ENCODE measurements around the gene SLC35F1. TPM values are rescaled to one million over a fixed set of nuclear protein-coding genes. Genes with fewer than 3 reads are reported as not detected.

The SLC35F1 gene
- total and polyA plus RNA-seq, 2 donors (not counting 1 experiment from before 2014, with no cell fraction given) = 0.09 to 0.17 TPM

DNA sequence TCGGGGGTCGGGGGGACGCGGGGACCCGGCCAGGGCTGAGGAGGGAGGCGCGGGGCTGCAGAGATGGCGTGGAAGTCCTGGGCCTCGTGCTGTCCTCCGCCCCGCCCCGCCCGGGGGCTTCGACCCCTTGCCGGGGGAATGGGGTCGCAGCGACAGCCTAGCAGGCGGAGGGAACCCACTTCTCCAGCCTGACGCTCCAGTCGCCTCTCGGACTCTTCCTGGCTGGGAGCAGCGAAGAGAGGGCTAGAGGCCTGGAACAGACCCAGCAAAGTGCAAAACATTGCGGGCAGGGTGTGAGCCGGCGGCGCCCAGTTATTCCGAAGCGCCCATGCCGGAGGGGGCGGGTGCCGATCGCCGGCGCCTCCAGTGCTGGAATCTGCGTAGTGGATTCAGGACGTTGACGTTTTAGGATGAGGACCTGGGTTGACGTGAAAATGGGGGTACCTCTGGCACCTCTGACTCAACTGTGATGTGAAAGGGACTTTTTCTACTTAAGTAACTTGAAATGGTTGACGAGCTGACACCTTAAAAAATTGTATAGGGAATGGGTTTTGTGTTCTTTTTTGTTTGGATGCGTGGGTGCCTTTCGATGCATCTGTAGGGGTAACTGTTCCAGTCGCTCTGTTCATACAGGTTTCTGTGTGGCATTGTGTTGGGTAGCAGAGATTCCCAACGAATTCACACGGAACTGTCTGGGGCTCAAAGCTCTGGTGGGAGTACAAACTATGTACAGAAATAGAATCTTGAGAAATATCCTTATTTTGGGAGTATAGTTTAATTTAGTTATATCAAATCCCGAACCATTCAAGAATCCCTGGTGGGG, 1.4 kb downstream of the SLC35F1 start:
- H3K27ac ChIP-seq (ENCODE audit: insufficient read depth, low read length) = no peak overlapping the region
- peaks cover 8% of the 10 kb centered on the region for H3K27me3 ChIP-seq (ENCODE audit: control insufficient read depth, insufficient read depth, low read length)
- H3K79me2 ChIP-seq (ENCODE audit: control insufficient read depth, insufficient read depth, low read length) = no peaks in the 10 kb centered on the region
- peak in 1 of 2 donors; percentile 4 for DNase-seq (ENCODE audit: low read depth in 2 of 2)
- TF ChIP-seq EZH2 (IDR thresholded peaks at IDR 0.05; ENCODE audit: low read length, missing control alignments) = peak; percentile 35
- TF ChIP-seq, protein P1, sequence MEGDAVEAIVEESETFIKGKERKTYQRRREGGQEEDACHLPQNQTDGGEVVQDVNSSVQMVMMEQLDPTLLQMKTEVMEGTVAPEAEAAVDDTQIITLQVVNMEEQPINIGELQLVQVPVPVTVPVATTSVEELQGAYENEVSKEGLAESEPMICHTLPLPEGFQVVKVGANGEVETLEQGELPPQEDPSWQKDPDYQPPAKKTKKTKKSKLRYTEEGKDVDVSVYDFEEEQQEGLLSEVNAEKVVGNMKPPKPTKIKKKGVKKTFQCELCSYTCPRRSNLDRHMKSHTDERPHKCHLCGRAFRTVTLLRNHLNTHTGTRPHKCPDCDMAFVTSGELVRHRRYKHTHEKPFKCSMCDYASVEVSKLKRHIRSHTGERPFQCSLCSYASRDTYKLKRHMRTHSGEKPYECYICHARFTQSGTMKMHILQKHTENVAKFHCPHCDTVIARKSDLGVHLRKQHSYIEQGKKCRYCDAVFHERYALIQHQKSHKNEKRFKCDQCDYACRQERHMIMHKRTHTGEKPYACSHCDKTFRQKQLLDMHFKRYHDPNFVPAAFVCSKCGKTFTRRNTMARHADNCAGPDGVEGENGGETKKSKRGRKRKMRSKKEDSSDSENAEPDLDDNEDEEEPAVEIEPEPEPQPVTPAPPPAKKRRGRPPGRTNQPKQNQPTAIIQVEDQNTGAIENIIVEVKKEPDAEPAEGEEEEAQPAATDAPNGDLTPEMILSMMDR (conservative IDR thresholded peaks at IDR 0.05 in 1 of 2, IDR thresholded peaks at IDR 0.05 in 1 of 2; ENCODE audit: low read depth in 1 of 2, low read length in 2 of 2) = no peak
- no peak overlapping the region for H3K4me3 ChIP-seq (replicated peaks in 1 of 4; ENCODE audit: control extremely low read depth in 1 of 4, insufficient read depth in 1 of 4, low read depth in 3 of 4, low read length in 4 of 4)
- H2AFZ ChIP-seq (ENCODE audit: low read length) = no peak overlapping the region
- no peaks in the 10 kb centered on the region for H3K36me3 ChIP-seq (ENCODE audit: control insufficient read depth, insufficient read depth, low read length)
- H4K20me1 ChIP-seq (ENCODE audit: control insufficient read depth, extremely low read depth, insufficient read depth, low read length) = no peaks in the 10 kb centered on the region
- no peaks in the 10 kb centered on the region for H3K9me3 ChIP-seq (ENCODE audit: control insufficient read depth, insufficient read depth, low read depth, low read length)
- H3K9ac ChIP-seq (ENCODE audit: insufficient read depth, low read length) = no peak overlapping the region
- no peaks in the 10 kb centered on the region for H3K4me1 ChIP-seq (ENCODE audit: control insufficient read depth, extremely low read depth, insufficient read depth, low read length)
- H3K4me2 ChIP-seq (ENCODE audit: extremely low read depth, insufficient read depth, low read length) = no peak overlapping the region

DNA sequence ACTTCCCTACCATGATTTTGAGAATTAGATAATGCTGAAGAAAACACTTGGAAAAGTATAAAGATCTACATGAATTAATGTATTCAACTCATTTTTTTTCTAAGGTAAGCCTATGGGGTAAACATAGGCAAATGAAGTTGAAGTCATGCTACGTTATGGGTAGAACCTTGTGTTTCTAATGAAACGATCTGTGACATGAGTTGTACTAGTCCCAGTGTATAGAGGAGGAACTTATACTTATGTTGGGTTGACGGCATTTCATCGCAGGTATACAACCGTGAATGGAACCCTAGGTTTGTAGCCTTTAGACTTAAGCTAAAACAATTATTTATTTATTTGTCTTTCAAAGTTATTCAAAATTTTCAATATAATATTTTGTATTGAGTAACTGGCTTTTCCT, 2.6 kb downstream of the SLC35F1 start:
- Histone ChIP-seq H3K4me1 (ENCODE audit: control insufficient read depth, extremely low read depth, insufficient read depth, low read length) (no peaks in the 10 kb centered on the region), H4K20me1 (ENCODE audit: control insufficient read depth, extremely low read depth, insufficient read depth, low read length) (no peaks in the 10 kb centered on the region), H3K4me2 (ENCODE audit: extremely low read depth, insufficient read depth, low read length) (no peak overlapping the region), H3K36me3 (ENCODE audit: control insufficient read depth, insufficient read depth, low read length) (no peaks in the 10 kb centered on the region), H3K9ac (ENCODE audit: insufficient read depth, low read length) (no peak overlapping the region), H3K79me2 (ENCODE audit: control insufficient read depth, insufficient read depth, low read length) (no peaks in the 10 kb centered on the region), H3K9me3 (ENCODE audit: control insufficient read depth, insufficient read depth, low read depth, low read length) (no peaks in the 10 kb centered on the region), H2AFZ (ENCODE audit: low read length) (no peak overlapping the region), H3K4me3 (replicated peaks in 1 of 4; ENCODE audit: control extremely low read depth in 1 of 4, insufficient read depth in 1 of 4, low read depth in 3 of 4, low read length in 4 of 4) (no peak overlapping the region), H3K27me3 (ENCODE audit: control insufficient read depth, insufficient read depth, low read length) (peaks cover 8% of the 10 kb centered on the region), H3K27ac (ENCODE audit: insufficient read depth, low read length) (no peak overlapping the region)
- no peak for TF ChIP-seq EZH2 (IDR thresholded peaks at IDR 0.05; ENCODE audit: low read length, missing control alignments)
- TF ChIP-seq, protein P1 (conservative IDR thresholded peaks at IDR 0.05 in 1 of 2, IDR thresholded peaks at IDR 0.05 in 1 of 2; ENCODE audit: low read depth in 1 of 2, low read length in 2 of 2) = no peak
- DNase-seq (ENCODE audit: low read depth in 2 of 2) = no peak

DNA sequence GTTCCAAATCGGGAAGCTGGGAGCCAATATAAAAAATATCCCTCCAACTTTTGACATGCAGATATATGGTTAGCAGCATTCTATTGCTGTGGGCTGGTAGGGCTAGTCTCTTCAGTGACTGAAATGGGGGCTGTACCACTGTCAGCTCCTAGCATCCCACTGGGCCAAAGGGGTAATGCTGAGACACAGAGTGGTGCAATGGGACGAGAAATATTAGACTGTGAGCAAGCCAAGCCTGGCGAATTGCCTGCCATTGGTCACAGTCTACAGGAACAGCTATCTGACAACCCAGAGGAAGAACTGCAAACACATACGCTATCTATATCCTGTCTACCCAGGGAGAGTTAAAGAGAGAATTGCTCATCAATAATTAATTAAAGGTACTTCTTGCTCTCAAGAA, 3.5 kb downstream of the SLC35F1 start:
- H3K27ac ChIP-seq (ENCODE audit: insufficient read depth, low read length) = no peak overlapping the region
- H4K20me1 ChIP-seq (ENCODE audit: control insufficient read depth, extremely low read depth, insufficient read depth, low read length) = no peaks in the 10 kb centered on the region
- no peaks in the 10 kb centered on the region for H3K9me3 ChIP-seq (ENCODE audit: control insufficient read depth, insufficient read depth, low read depth, low read length)
- H2AFZ ChIP-seq (ENCODE audit: low read length) = no peak overlapping the region
- H3K9ac ChIP-seq (ENCODE audit: insufficient read depth, low read length) = no peak overlapping the region
- no peaks in the 10 kb centered on the region for H3K36me3 ChIP-seq (ENCODE audit: control insufficient read depth, insufficient read depth, low read length)
- no peak for TF ChIP-seq EZH2 (IDR thresholded peaks at IDR 0.05; ENCODE audit: low read length, missing control alignments)
- TF ChIP-seq, protein P1 (conservative IDR thresholded peaks at IDR 0.05 in 1 of 2, IDR thresholded peaks at IDR 0.05 in 1 of 2; ENCODE audit: low read depth in 1 of 2, low read length in 2 of 2) = no peak
- H3K4me2 ChIP-seq (ENCODE audit: extremely low read depth, insufficient read depth, low read length) = no peak overlapping the region
- H3K27me3 ChIP-seq (ENCODE audit: control insufficient read depth, insufficient read depth, low read length) = peaks cover 8% of the 10 kb centered on the region
- H3K4me1 ChIP-seq (ENCODE audit: control insufficient read depth, extremely low read depth, insufficient read depth, low read length) = no peaks in the 10 kb centered on the region
- no peaks in the 10 kb centered on the region for H3K79me2 ChIP-seq (ENCODE audit: control insufficient read depth, insufficient read depth, low read length)
- DNase-seq (ENCODE audit: low read depth in 2 of 2) = no peak
- no peak overlapping the region for H3K4me3 ChIP-seq (replicated peaks in 1 of 4; ENCODE audit: control extremely low read depth in 1 of 4, insufficient read depth in 1 of 4, low read depth in 3 of 4, low read length in 4 of 4)
